ENCODE data around the gene ZNF646.

Gene ZNF646

DNA sequence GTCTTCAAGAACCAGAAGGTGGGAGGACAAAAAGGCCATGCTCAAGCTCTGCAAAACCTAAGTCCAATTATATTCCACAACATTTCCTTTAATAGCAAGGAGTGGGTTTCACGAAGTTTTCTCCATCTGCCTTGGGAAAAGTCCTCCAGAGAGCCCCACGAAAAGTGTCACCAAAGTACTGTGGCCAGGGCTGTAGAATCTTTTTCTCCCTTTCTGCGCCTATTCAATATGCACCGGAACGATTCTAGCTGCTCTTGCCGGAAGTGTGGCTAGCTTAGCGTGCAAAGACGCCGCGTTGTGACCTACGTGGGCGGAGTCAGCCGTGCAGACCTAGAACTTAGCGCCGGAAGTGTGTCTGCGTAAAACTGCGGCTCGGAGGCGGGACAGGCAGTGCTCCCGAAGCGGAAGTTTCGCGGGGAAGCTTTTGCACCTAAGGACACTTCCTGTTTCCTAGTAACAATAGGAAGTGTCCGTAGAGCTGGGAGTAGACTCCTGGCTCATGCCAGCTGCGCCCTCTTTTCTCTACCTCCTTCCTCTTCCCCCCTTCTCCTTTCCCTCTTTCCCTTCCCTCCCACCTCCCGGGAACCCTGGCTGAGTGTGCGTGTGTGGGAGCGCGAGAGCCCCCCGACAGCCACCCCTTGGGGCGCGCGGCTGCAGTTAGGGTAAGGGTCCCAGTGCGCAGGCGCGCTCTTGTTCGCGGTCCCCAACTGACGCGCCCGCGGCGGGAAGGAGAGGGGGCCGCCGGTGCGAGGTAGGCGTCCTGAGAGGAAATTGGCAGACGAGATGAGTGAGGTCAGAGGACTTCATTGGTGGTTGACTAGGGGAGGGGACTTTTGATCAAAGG, at the start of gene ZNF646, which contains the start of gene ZNF668:
Gene ZNF646 (plus strand): TSS at position 453 of the 844 bp plus-strand sequence. CDS start 1,903 bp downstream, outside the sequence.
Gene ZNF668 (minus strand): TSS at position 271 of the 844 bp plus-strand sequence. CDS start 9,781 bp downstream, outside the sequence.
- peak; percentile 95 for DNase-seq (ENCODE audit: low read depth)

- no peak for DNase-seq (ENCODE audit: low read depth)
Measured at GRCh38 chr16:31025339-31025738, 48.9 kb upstream of the ZNF646 start.

DNA sequence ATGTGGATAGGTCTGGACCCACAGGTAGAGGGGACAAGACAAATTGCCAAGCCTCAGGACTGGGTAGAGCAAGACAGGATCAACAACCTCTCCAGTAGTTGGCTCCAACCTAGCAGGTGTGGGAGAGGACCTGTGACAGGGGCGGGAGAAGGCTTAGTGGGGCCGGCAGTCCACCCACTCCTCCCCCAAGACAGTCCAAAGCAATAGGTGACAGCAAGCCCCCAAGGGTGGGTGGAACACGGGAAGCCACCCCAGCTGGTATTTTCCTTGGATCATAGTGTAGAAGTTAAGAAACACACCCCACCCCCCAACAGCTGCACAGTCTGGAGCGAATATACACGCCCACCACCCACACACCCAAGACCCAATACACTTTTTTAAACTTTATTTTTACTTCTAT, 45.0 kb upstream of the ZNF646 start:
- no peak for DNase-seq (ENCODE audit: low read depth)

GRCh38 chr16:31031276-31031675, 42.9 kb upstream of the ZNF646 start:
- DNase-seq (ENCODE audit: low read depth), result no peak

GRCh38 chr16:31032736-31033708, 41.2 kb upstream of the ZNF646 start, which contains the start of gene STX4:
Gene STX4 (plus strand): TSS chr16:31033558. CDS start chr16:31033806, 248 bp downstream.
- peak; percentile 98 for DNase-seq (ENCODE audit: low read depth)

DNA sequence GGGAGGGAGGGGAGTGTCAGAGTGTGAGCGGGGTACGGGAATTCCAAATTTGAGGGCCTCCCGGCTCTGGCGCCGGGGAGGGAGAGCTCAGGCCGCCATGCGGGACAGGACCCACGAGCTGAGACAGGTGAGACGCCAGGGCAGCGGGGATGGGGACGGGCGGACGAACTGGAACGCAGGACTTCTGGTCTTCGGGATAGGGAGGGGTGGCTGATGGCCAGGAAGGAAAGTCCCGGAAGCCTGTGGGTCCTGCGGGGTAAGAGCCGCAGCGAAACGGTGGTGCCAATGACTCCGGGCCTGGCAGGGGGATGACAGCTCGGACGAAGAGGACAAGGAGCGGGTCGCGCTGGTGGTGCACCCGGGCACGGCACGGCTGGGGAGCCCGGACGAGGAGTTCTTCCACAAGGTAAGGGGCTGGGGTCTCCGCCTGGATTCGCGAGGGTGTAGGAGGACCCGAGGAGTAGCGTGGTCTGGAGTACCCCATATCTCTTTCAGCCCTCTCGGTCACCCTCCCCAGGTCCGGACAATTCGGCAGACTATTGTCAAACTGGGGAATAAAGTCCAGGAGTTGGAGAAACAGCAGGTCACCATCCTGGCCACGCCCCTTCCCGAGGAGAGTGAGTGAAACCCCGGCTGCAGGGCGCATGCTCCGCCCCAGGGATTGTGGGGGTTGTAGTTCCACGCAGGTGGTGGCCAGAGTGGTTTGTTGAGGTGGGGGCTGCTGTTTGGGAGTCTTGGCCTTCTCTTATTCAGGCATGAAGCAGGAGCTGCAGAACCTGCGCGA, 40.3 kb upstream of the ZNF646 start:
- peak; percentile 79 for DNase-seq (ENCODE audit: low read depth)

GRCh38 chr16:31036691-31037090, 37.5 kb upstream of the ZNF646 start:
- DNase-seq (ENCODE audit: low read depth), result no peak

GRCh38 chr16:31038993-31039392, 35.2 kb upstream of the ZNF646 start:
- no peak for DNase-seq (ENCODE audit: low read depth)

DNA sequence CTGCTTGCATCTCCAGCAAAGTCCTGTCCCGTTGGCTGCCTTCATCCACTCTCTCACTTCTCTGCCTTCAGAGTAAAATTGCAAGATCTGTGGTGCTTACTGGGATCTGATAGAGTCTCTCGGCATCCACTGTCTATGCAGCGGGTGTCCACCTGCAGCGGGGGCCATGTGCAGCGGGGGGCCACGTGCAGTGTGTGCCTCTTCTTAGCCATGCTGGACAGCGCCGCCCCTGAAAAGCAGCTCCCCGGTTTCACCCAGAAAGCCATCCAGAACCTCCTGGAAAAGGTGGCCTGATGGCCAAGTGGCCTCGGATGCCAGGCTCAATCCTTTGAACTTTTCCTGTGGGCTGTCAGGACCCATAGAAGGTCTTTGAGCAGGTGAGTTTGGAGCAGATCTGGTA, 31.4 kb upstream of the ZNF646 start:
- DNase-seq (ENCODE audit: low read depth), result no peak

GRCh38 chr16:31043352-31043751, 30.9 kb upstream of the ZNF646 start:
- DNase-seq (ENCODE audit: low read depth), result no peak

DNA sequence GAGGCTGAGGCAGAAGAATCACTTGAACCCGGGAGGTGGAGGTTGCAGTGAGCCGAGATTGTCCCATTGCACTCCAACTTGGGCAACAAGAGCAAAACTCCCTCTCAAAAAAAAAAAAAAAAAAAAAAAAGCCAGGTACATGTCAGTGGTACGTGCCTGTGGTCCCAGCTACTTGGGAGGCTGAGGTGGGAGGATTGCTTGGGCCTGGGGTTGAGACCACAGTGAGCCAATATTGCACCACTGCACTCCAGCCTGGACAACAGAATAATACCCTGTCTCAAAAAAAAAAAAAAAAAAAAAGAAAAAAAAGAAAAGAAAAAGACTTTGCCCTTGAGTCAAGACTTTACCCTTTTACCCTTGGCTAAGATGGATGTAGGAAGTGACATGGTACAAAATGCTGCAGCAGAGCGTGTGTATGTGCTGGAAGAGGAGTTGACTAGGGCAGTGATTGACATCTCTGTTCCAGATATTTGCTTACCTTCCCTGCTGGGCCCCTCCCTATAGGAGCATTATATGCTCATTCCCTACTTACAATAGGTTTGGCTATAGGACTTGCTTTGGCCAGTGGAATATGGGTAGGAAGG, 30.2 kb upstream of the ZNF646 start:
- DNase-seq (ENCODE audit: low read depth), result no peak

- no peak for DNase-seq (ENCODE audit: low read depth)
Measured at GRCh38 chr16:31050280-31051030, 23.8 kb upstream of the ZNF646 start.

GRCh38 chr16:31052114-31052513, 22.1 kb upstream of the ZNF646 start:
- no peak for DNase-seq (ENCODE audit: low read depth)

- no peak for DNase-seq (ENCODE audit: low read depth)
Measured at GRCh38 chr16:31055613-31056012, 18.6 kb upstream of the ZNF646 start.

GRCh38 chr16:31061126-31061812, 13.0 kb upstream of the ZNF646 start:
- no peak for DNase-seq (ENCODE audit: low read depth)

DNA sequence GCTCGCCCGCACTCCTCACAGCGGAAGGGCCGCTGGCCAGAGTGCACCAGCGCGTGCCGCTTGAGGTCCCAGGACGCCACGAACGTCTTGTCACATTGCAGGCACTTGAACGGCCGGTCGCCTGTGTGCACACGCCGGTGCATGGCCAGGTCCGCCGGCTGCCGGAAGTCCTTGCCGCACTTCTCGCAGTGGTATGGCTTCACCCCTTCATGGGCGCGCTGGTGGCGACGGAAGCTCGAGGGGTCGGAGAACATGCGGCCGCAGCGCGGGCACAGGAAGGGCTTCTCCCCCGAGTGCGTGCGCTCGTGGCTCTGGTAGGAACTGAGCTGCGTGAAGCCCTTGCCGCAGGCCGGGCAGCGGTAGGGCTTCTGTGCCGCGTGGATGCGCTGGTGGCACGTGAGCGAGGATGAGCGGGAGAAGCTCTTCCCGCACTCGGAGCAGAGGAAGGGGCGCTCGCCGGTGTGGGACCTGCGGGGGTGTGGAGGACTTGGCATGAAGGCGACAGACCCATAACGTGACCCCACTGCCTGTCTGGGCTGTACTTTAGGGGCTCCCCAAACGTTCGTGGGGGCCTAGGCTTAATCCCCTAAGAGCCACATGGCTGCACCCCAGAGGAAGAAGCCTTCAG, 12.3 kb upstream of the ZNF646 start:
- no peak for DNase-seq (ENCODE audit: low read depth)

DNA sequence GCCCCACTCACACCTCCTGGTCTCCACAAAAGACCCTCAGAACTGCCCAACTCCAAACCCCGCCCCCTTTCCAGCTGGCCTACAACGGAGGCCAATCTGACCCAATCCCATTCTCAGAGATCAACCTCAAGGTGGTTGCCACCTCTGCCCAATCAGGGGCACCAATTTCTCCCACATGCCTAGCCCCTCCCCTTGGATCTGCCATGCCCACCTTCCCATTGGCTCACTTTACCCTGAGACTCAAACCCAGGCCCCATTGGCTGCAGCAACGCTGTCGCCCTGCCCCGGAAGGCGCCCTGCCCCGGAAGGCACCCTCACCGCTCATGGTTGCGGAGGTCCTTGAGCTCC, 10.8 kb upstream of the ZNF646 start:
- DNase-seq (ENCODE audit: low read depth), result no peak

GRCh38 chr16:31063843-31064611, 10.2 kb upstream of the ZNF646 start:
- no peak for DNase-seq (ENCODE audit: low read depth)

Data from stimulated activated CD8-positive, alpha-beta memory T cell treated with anti-CD3 and anti-CD28 coated beads, Interleukin-7, amount 100 ng/mL, for 24 hours (primary cell).